GM19043 (cell line): ENCODE data around the gene SPATA16.

Source experiments
- ATAC-seq: cut with Tn5 transposase; IDR thresholded peaks from one replicate; pipeline ENCODE4 v1.9.1; 2021; ENCODE audit warnings: low read depth; ENCODE audit not compliant: unreplicated experiment

The SPATA16 gene

GRCh38 chr3:173007079-173007723, 133.8 kb downstream of the SPATA16 start:
- no peak for ATAC-seq

- no peak for ATAC-seq
Measured at GRCh38 chr3:173006006-173006405, 135.0 kb downstream of the SPATA16 start.

GRCh38 chr3:173004681-173005080, 136.4 kb downstream of the SPATA16 start:
- ATAC-seq = no peak

- no peak for ATAC-seq
Measured at GRCh38 chr3:173003956-173004355, 137.1 kb downstream of the SPATA16 start.

- ATAC-seq = no peak
Measured at GRCh38 chr3:173003471-173003870, 137.6 kb downstream of the SPATA16 start.

- no peak for ATAC-seq
Measured at GRCh38 chr3:173001622-173002021, 139.4 kb downstream of the SPATA16 start.

GRCh38 chr3:173000553-173000952, 140.5 kb downstream of the SPATA16 start:
- ATAC-seq = no peak

- ATAC-seq = no peak
Measured at GRCh38 chr3:172993412-172993811, 147.6 kb downstream of the SPATA16 start.

- no peak for ATAC-seq
Measured at GRCh38 chr3:172991424-172991996, 149.5 kb downstream of the SPATA16 start.

- no peak for ATAC-seq
Measured at GRCh38 chr3:172989373-172989772, 151.7 kb downstream of the SPATA16 start.

- ATAC-seq = no peak
Measured at GRCh38 chr3:172987273-172987672, 153.8 kb downstream of the SPATA16 start.

- no peak for ATAC-seq
Measured at GRCh38 chr3:172984914-172985313, 156.1 kb downstream of the SPATA16 start.

- ATAC-seq = no peak
Measured at GRCh38 chr3:172982736-172983364, 158.2 kb downstream of the SPATA16 start.

- no peak for ATAC-seq
Measured at GRCh38 chr3:172981407-172981983, 159.5 kb downstream of the SPATA16 start.

- ATAC-seq = no peak
Measured at GRCh38 chr3:172980849-172981248, 160.2 kb downstream of the SPATA16 start.

GRCh38 chr3:172977696-172978095, 163.3 kb downstream of the SPATA16 start:
- ATAC-seq = no peak

- no peak for ATAC-seq
Measured at GRCh38 chr3:172974969-172975368, 166.1 kb downstream of the SPATA16 start.

- ATAC-seq = no peak
Measured at GRCh38 chr3:172973799-172974198, 167.2 kb downstream of the SPATA16 start.

- ATAC-seq = no peak
Measured at GRCh38 chr3:172972717-172973116, 168.3 kb downstream of the SPATA16 start.

- no peak for ATAC-seq
Measured at GRCh38 chr3:172972067-172972466, 169.0 kb downstream of the SPATA16 start.

GRCh38 chr3:172968646-172969045, 172.4 kb downstream of the SPATA16 start:
- no peak for ATAC-seq

GRCh38 chr3:172965256-172965655, 175.8 kb downstream of the SPATA16 start:
- no peak for ATAC-seq
